NCI-H526 (cell line): ENCODE measurements around the gene PRPF6.
"Not testable (repeated sequence)": the region's sequence is repeated elsewhere in the genome, so short reads cannot be mapped to it uniquely, and the experiment has no call there.

Experiments
- DNase-seq, 2 experiments: peaks; one replicate each; lab custom pipeline; 2025; lab: John Stamatoyannopoulos, UW

The PRPF6 gene

GRCh38 chr20:63960654-63961621 lies 20.0 kb upstream of the PRPF6 start:
- DNase-seq: not testable (repeated sequence)

- DNase-seq: no peak
Observed at GRCh38 chr20:63961664-63962425, 19.1 kb upstream of the PRPF6 start.

GRCh38 chr20:63962426-63963347 lies 18.2 kb upstream of the PRPF6 start:
- no peak for DNase-seq

- DNase-seq: no peak
Observed at GRCh38 chr20:63963348-63963741, 17.6 kb upstream of the PRPF6 start.

- DNase-seq: no peak
Observed at GRCh38 chr20:63963784-63964301, 17.1 kb upstream of the PRPF6 start.

- no peak for DNase-seq
Observed at GRCh38 chr20:63964412-63964811, 16.5 kb upstream of the PRPF6 start.

- DNase-seq: no peak
Observed at GRCh38 chr20:63966172-63966943, 14.6 kb upstream of the PRPF6 start.

- DNase-seq: no peak
Observed at GRCh38 chr20:63966944-63967322, 14.0 kb upstream of the PRPF6 start.

- no peak for DNase-seq
Observed at GRCh38 chr20:63967330-63968135, 13.4 kb upstream of the PRPF6 start.

GRCh38 chr20:63968136-63968927 lies 12.6 kb upstream of the PRPF6 start:
- DNase-seq: no peak

GRCh38 chr20:63968928-63969760 lies 11.8 kb upstream of the PRPF6 start:
- peak in 1 of 2 experiments; percentile 62 for DNase-seq

GRCh38 chr20:63969838-63970713 lies 10.9 kb upstream of the PRPF6 start, which contains the start of gene ZNF512B:
Gene ZNF512B (minus strand): TSS chr20:63969930. CDS start chr20:63967950, 1,980 bp downstream.
- DNase-seq: peak in 1 of 2 experiments; percentile 92

GRCh38 chr20:63970714-63971431 lies 10.1 kb upstream of the PRPF6 start:
- DNase-seq: no peak

- not testable (repeated sequence) for DNase-seq
Observed at GRCh38 chr20:63971960-63972311, 9.0 kb upstream of the PRPF6 start.

GRCh38 chr20:63972312-63973159 lies 8.4 kb upstream of the PRPF6 start:
- DNase-seq: no peak

- no peak for DNase-seq
Observed at GRCh38 chr20:63973160-63973479, 7.8 kb upstream of the PRPF6 start.
